Measurements from ENCODE around the gene PRKAG1.
A peak's percentile ranks its signal among the peaks of the same experiment; 100 is the strongest.

PRKAG1 gene

GRCh38 chr12:48982397-48983080, 36.0 kb downstream of the PRKAG1 start:
- H3K27me3 ChIP-seq (ENCODE audit: low read depth): peaks cover 16% of the 10 kb centered on the region
- in situ Hi-C loops (cut with MboI; ENCODE audit: low sequenced_read_pairs): no loop called here
- peaks cover 20% of the 10 kb centered on the region for H3K4me1 ChIP-seq
- no peak for DNase-seq (ENCODE audit: low spot score in 2 of 2)
- no peaks in the 10 kb centered on the region for H3K9me3 ChIP-seq
- no peak overlapping the region for H3K4me3 ChIP-seq
- no peaks in the 10 kb centered on the region; the same call in 1 of the 2 replicates for H3K36me3 ChIP-seq (replicated peaks)

- in situ Hi-C loops (cut with MboI; ENCODE audit: low sequenced_read_pairs): no loop called here
- peaks cover 16% of the 10 kb centered on the region for H3K27me3 ChIP-seq (ENCODE audit: low read depth)
- H3K4me1 ChIP-seq: peaks cover 14% of the 10 kb centered on the region
- no peak overlapping the region for H3K4me3 ChIP-seq
- no peaks in the 10 kb centered on the region; the same call in 1 of the 2 replicates for H3K36me3 ChIP-seq (replicated peaks)
- H3K9me3 ChIP-seq: no peaks in the 10 kb centered on the region
- DNase-seq (ENCODE audit: low spot score in 2 of 2): no peak
These were observed 36.8 kb downstream of the PRKAG1 start for GRCh38 chr12:48981757-48982157.

- Histone ChIP-seq H3K4me1 (peaks cover 8% of the 10 kb centered on the region), H3K9me3 (no peaks in the 10 kb centered on the region), H3K36me3 (replicated peaks) (no peaks in the 10 kb centered on the region; the same call in 1 of the 2 replicates), H3K4me3 (peak overlapping the region; percentile 4; the same call in 1 of the 2 replicates), H3K27me3 (ENCODE audit: low read depth) (peaks cover 16% of the 10 kb centered on the region)
- in situ Hi-C loops (cut with MboI; ENCODE audit: low sequenced_read_pairs): no loop called here
- DNase-seq (ENCODE audit: low spot score in 2 of 2): peak in 1 of 2 experiments; percentile 43
These were observed 37.4 kb downstream of the PRKAG1 start for GRCh38 chr12:48980953-48981756.

GRCh38 chr12:48980389-48980952, 38.1 kb downstream of the PRKAG1 start:
- Histone ChIP-seq H3K9me3 (no peaks in the 10 kb centered on the region), H3K27me3 (ENCODE audit: low read depth) (peaks cover 16% of the 10 kb centered on the region), H3K4me3 (no peak overlapping the region), H3K36me3 (replicated peaks) (no peaks in the 10 kb centered on the region; the same call in 1 of the 2 replicates), H3K4me1 (peaks cover under 1% of the 10 kb centered on the region)
- in situ Hi-C loops (cut with MboI; ENCODE audit: low sequenced_read_pairs): no loop called here
- no peak for DNase-seq (ENCODE audit: low spot score in 2 of 2)

- in situ Hi-C loops (cut with MboI; ENCODE audit: low sequenced_read_pairs): loop anchor here (5.0 kb wide), 1 partner anchor 117 kb away; no protein-coding TSS in a partner anchor
- no peak for DNase-seq (ENCODE audit: low spot score in 2 of 2)
- Histone ChIP-seq H3K36me3 (replicated peaks) (no peaks in the 10 kb centered on the region), H3K4me3 (no peak overlapping the region), H3K27me3 (ENCODE audit: low read depth) (peaks cover 16% of the 10 kb centered on the region), H3K9me3 (no peaks in the 10 kb centered on the region), H3K4me1 (no peaks in the 10 kb centered on the region; the same call in 1 of the 2 replicates)
These were observed 38.8 kb downstream of the PRKAG1 start for GRCh38 chr12:48979602-48980388.

- in situ Hi-C loops (cut with MboI; ENCODE audit: low sequenced_read_pairs): loop anchor here (5.0 kb wide), 1 partner anchor 117 kb away; no protein-coding TSS in a partner anchor
- Histone ChIP-seq H3K4me1 (no peaks in the 10 kb centered on the region; the same call in 1 of the 2 replicates), H3K9me3 (no peaks in the 10 kb centered on the region), H3K36me3 (replicated peaks) (no peaks in the 10 kb centered on the region), H3K4me3 (no peak overlapping the region), H3K27me3 (ENCODE audit: low read depth) (peaks cover 16% of the 10 kb centered on the region)
- no peak for DNase-seq (ENCODE audit: low spot score in 2 of 2)
These were observed 39.6 kb downstream of the PRKAG1 start for GRCh38 chr12:48978741-48979601.

- Histone ChIP-seq H3K27me3 (ENCODE audit: low read depth) (peaks cover 16% of the 10 kb centered on the region), H3K4me3 (no peak within 1 kb of the TSS), H3K36me3 (replicated peaks) (no peaks in the 10 kb centered on the region), H3K4me1 (no peaks in the 10 kb centered on the region; the same call in 1 of the 2 replicates), H3K9me3 (no peaks in the 10 kb centered on the region)
- in situ Hi-C loops (cut with MboI; ENCODE audit: low sequenced_read_pairs): loop anchor here (5.0 kb wide), 1 partner anchor 116 kb away; no protein-coding TSS in a partner anchor
- DNase-seq (ENCODE audit: low spot score in 2 of 2): no peak
These were observed 40.3 kb downstream of the PRKAG1 start, which contains the start of gene WNT1 for GRCh38 chr12:48978291-48978740. WNT1 (plus strand) TSS chr12:48978322; CDS start chr12:48978651, 329 bp downstream.

GRCh38 chr12:48977290-48978281, 41.0 kb downstream of the PRKAG1 start:
- no peak overlapping the region for H3K4me3 ChIP-seq
- no peaks in the 10 kb centered on the region for H3K36me3 ChIP-seq (replicated peaks)
- in situ Hi-C loops (cut with MboI; ENCODE audit: low sequenced_read_pairs): loop anchor here (5.0 kb wide), 1 partner anchor 115 kb away; no protein-coding TSS in a partner anchor
- H3K9me3 ChIP-seq: no peaks in the 10 kb centered on the region
- H3K4me1 ChIP-seq: no peaks in the 10 kb centered on the region; the same call in 1 of the 2 replicates
- H3K27me3 ChIP-seq (ENCODE audit: low read depth): peaks cover 15% of the 10 kb centered on the region
- peak in 1 of 2 experiments; percentile 82 for DNase-seq (ENCODE audit: low spot score in 2 of 2)

- no peaks in the 10 kb centered on the region for H3K27me3 ChIP-seq (ENCODE audit: low read depth)
- peak in 1 of 2 experiments; percentile 51 for DNase-seq (ENCODE audit: low spot score in 2 of 2)
- H3K4me3 ChIP-seq: no peak overlapping the region
- H3K36me3 ChIP-seq (replicated peaks): no peaks in the 10 kb centered on the region
- in situ Hi-C loops (cut with MboI; ENCODE audit: low sequenced_read_pairs): no loop called here
- H3K4me1 ChIP-seq: peaks cover 8% of the 10 kb centered on the region
- H3K9me3 ChIP-seq: no peaks in the 10 kb centered on the region
These were observed 44.5 kb downstream of the PRKAG1 start for GRCh38 chr12:48973941-48974673.

GRCh38 chr12:48973531-48973930, 45.0 kb downstream of the PRKAG1 start:
- no peaks in the 10 kb centered on the region for H3K27me3 ChIP-seq (ENCODE audit: low read depth)
- no peak for DNase-seq (ENCODE audit: low spot score in 2 of 2)
- in situ Hi-C loops (cut with MboI; ENCODE audit: low sequenced_read_pairs): no loop called here
- no peaks in the 10 kb centered on the region for H3K9me3 ChIP-seq
- no peaks in the 10 kb centered on the region for H3K36me3 ChIP-seq (replicated peaks)
- no peak overlapping the region for H3K4me3 ChIP-seq
- H3K4me1 ChIP-seq: peaks cover 8% of the 10 kb centered on the region

GRCh38 chr12:48972952-48973483, 45.6 kb downstream of the PRKAG1 start:
- no peaks in the 10 kb centered on the region for H3K36me3 ChIP-seq (replicated peaks)
- H3K4me3 ChIP-seq: no peak overlapping the region
- H3K27me3 ChIP-seq (ENCODE audit: low read depth): no peaks in the 10 kb centered on the region
- no peak for DNase-seq (ENCODE audit: low spot score in 2 of 2)
- H3K9me3 ChIP-seq: no peaks in the 10 kb centered on the region
- peaks cover 8% of the 10 kb centered on the region for H3K4me1 ChIP-seq
- in situ Hi-C loops (cut with MboI; ENCODE audit: low sequenced_read_pairs): no loop called here
